GM21381 (cell line): Measurements from ENCODE around the gene TBC1D1.

ENCODE experiments used
- ATAC-seq: cut with Tn5 transposase; IDR thresholded peaks from one replicate; pipeline ENCODE4 v1.9.1; 2021; ENCODE audit warnings: mild to moderate bottlenecking, moderate library complexity; ENCODE audit not compliant: unreplicated experiment

TBC1D1 gene

DNA sequence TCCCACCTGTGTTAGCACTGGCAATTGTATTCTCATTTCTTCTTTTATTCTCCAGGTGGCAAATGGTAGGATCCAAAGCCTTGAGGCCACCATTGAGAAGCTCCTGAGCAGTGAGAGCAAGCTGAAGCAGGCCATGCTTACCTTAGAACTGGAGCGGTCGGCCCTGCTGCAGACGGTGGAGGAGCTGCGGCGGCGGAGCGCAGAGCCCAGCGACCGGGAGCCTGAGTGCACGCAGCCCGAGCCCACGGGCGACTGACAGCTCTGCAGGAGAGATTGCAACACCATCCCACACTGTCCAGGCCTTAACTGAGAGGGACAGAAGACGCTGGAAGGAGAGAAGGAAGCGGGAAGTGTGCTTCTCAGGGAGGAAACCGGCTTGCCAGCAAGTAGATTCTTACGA is 246.2 kb downstream of the TBC1D1 start:
- no peak for ATAC-seq

DNA sequence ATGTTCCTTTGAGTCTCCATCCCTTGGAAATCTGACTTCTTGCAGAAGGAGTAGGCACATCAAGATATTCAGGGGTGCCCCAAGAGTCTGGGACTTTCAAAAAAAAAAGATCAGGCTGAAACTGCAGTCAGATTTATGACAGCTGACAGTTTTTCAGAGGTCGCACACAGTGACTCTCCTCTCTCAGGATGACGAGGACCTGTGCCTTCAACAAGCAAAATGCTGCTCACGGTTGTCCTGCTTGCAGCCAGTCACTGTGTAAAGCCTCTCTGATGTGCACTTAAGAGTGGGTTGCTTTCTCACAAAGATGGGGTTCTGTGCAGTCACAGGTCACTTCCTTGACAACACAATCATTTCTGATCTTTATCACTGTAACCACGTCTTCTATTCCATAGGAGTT is 247.5 kb downstream of the TBC1D1 start:
- no peak for ATAC-seq

GRCh38 chr4:38139187-38139586 is 248.3 kb downstream of the TBC1D1 start:
- ATAC-seq, result no peak

DNA sequence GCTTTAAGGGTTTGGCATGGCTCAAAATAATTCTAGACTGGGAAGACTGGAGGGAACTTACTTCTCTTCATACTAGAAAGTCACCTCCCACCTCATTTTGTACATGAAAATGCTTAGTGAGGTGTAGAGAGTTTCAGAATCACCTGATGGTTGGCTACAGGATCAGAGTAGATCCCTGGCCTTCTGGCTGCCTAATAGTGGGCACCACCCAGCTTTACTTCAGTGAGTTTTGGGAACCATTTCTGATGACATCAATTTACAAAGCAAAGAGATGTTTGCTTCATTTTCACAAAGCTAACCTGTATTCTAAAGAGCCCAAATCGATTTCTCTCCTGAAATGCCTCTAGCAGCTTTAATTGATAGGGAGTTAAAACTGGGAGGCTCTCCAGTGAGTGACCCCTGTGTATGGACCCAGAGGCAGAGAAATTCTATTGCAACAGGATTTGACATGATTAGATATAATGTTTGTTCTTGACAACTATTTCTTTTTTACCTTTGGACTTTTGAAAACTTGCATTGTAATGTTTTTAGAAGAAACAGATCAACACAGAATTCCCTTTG is 249.8 kb downstream of the TBC1D1 start:
- no peak for ATAC-seq

DNA sequence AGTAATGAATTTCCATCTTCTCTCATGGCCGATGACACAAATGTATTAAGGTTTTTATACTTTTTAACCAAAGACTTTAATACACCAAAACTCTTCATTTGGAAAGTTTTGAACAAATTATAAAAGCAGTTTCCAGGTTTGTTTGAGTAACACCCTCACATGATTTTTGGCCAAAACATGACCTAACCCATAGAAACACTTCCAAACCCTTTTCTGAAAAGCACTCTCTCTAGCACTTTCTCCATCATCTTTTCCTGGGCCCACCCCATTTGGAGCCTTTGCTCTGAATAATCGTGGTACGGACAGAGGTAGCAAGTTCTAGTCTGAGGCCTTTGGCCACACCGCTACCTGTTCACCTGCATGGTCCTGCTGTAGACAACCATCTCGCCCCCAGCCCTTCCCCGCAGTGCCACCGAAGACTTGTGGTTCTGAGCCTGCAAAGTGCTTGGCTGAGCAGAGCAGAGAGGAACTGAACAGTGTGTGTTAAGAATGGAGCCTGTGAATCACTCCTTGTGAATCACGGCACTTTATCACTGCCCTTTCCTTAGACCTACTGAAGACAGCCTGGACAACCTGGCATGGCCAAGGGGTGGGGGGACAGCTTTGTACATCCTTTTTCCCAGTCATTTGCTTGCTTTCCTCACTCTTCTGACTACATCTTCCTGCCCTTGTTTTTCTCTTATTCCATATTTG is 251.1 kb downstream of the TBC1D1 start:
- ATAC-seq, result no peak

- no peak for ATAC-seq
Observed at GRCh38 chr4:38144031-38144430, 253.1 kb downstream of the TBC1D1 start.

GRCh38 chr4:38145033-38145678 is 254.3 kb downstream of the TBC1D1 start:
- no peak for ATAC-seq

DNA sequence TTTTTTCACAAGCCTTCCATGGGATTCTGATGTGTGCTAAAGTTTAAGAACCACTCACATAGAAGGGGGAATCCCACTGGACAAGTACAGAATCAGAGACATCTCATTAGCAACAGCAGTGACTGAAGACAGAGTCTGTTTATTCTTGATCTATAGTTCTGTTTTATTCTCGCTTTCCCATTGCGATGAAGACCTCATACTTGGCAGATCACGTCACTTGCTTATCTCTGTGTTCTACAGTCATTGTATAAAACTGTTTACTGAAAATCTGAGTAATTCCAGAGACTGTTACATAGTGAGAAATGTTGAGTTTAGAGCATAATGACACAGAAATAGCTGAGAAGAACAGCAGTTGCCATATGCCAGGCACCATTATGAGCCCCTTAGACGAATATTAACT is 254.9 kb downstream of the TBC1D1 start:
- no peak for ATAC-seq

- no peak for ATAC-seq
Observed at GRCh38 chr4:38146383-38146782, 255.5 kb downstream of the TBC1D1 start.

- ATAC-seq, result no peak
Observed at GRCh38 chr4:38149472-38149996, 258.6 kb downstream of the TBC1D1 start.

- ATAC-seq, result no peak
Observed at GRCh38 chr4:38149997-38150671, 259.2 kb downstream of the TBC1D1 start.

DNA sequence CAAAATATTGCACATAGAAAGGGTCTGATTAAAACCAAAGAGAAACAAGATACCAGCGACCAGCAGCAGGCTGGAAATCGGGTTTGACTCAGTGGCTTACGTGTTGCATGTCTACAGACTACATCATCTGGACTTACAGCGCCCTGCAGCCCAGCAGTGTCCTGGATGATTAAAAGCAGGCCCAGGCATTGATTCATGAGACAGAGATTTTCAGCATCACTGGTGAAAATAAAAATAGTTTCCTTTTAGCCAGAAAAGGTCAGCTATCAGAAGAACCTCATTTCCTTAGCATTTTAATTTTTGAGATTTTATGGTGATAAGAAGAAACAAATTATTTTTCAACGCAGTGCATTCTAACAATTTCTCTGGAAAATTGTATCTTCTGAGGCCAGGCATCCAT is 259.9 kb downstream of the TBC1D1 start:
- no peak for ATAC-seq

GRCh38 chr4:38151873-38152272 is 261.0 kb downstream of the TBC1D1 start:
- no peak for ATAC-seq

DNA sequence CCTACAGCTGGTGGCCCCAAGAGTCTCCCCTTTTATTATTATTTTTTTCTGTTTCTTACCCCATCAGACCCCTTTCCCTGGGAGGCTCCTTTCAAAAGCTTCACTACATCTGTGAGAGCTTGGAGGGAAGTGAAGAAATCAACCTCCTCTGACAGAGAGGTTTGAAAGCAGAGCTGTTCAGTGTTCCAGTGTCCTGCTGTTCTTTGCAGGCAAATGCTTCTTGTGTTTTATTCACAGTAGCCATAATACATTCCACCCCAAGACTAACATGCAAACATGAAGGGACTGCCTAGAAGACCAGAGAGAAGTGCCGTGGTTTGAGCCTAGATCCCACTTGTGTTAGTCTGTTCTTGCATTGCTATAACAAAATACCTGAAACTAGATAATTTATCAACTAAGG is 261.4 kb downstream of the TBC1D1 start:
- no peak for ATAC-seq

DNA sequence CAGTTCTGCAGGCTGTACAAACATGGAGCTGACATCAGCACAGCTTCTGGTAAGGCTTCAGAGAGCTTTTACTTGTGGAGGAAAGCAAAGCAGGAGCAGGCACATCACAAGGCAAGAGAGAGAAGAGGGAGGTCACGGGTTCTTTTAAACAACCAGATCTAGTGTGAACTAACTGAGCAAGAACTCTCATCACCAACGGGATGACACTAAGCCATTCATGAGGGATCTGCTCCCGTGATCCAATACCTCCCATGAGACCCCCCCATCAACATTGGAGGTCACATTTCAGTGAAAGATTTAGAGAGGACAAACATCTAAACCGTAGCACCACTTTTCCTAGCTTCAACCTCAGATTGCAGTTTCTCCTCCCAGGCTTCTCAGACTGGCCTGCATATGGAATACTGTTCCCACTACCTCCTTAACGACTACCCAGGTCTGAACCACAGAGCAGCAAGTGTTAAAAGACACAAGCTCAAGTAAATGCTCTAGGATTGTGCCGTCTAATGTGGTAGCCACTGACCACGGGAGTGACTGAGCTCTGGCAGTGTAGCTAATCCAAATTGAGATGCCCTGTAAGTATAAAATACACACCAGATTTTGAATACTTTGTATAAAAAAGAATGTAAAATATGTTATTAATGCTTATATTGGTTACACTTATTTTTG is 262.0 kb downstream of the TBC1D1 start:
- no peak for ATAC-seq

GRCh38 chr4:38153387-38153760 is 262.5 kb downstream of the TBC1D1 start:
- no peak for ATAC-seq

DNA sequence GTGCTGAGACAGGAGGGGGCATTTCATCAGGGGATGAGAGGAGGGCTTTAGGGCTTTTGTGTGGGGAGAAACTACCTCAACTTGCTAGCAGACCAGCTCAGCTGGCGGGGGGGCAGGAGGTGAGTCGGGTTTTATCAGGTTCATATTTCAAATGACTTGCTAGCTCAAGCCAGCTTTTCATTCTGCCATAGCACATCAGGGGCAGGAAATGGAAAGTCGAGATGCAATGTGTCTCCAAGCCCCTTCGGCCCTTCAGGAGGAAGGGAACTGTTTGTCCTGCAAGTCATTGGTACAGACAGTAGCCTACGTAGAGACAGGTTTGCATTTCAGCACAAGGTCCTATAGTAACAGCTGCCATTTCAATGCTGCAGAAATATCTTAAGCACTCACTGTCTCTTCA is 263.4 kb downstream of the TBC1D1 start:
- ATAC-seq, result no peak

DNA sequence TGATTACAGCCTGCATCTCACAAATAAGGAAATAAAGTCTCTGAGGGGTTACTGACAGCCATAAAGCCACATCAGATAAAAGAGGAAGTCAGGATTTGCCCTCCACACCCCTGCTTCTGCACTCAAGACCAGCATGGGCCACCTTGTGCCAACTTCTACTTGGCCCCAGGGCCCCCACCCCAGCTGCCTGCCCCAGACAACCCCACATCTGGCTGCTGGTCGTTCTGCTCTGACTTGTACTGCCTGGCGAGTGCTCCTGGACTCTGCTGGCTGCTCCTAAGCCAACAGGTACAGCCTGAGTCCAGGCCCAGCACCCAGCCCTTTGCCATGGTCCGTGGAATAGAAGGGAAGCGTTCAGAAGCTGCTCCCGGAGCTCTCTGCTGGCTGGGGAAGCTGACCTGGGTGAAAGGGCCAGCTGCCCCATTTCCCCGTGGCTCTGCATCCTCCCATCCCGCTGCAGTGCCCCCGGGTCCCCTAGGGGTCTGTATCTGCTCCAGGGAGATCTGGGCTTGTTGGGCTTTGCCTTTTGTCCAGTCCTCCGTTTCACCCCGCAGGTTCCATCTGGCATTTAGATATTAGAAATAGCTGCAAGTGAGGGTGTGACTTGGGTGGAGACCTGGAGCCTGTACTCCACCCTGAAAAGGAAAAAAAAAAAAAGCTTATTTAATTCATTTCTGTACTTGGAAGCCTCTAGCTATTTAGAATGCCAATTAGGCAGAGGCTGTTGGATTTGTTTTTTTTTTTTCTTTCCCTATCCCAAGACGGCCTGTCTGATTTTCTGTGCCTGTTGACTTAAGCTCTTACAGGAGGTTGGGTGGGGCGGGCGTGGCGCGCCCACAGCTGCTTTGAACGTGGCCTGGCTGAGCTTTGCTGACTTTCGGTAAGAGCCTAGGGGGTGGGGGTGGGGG is 264.1 kb downstream of the TBC1D1 start:
- no peak for ATAC-seq

DNA sequence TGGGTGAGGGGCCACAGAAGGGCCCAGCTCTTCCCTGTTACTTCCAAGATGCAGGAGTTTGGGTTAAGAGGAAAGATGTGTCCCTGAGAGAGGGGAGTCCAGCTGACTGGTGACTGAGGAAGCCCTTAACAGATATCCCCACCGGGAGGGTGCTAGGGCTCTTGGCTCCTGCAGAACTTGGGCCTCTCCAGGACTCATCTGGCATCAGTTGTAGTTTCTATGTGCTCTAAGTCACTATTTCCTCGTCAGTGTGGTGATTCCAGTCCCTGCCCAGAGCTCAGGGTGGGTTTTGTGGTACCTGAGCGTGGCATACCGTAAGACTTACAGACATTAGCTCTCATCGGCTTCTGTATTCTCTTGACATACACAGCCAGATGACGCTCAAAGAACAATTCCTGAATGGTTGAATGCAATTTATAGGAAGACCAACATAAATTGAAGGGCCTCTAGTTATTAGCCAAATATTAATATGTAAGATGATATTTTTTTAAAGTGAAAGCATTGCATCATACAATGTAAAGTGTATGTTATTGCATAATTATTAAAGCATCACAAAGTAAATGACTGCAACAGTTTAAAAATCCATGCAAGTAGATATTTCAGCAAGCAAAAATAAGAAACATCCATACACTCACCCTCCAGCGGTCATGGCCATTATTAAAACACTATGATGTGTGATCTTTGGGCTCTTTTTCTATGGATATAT is 264.9 kb downstream of the TBC1D1 start:
- ATAC-seq, result no peak

- no peak for ATAC-seq
Observed at GRCh38 chr4:38157592-38157991, 266.7 kb downstream of the TBC1D1 start.
